ENCODE measurements around the gene DENND1A. TPM values are rescaled to one million over a fixed set of nuclear protein-coding genes. Genes with fewer than 3 reads are reported as not detected.

The DENND1A gene
- total and polyA plus RNA-seq, 4 donors, result 7.9 to 22.0 (median 13.9) TPM

- Histone ChIP-seq H3K9me3 (ENCODE audit: control insufficient read depth in 4 of 4, low read length in 3 of 4) (no peaks in the 10 kb centered on the region), H3K4me3 (ENCODE audit: low read depth in 1 of 3, low read length in 3 of 3) (no peak overlapping the region), H3K9ac (ENCODE audit: low read depth in 1 of 2, low read length in 2 of 2) (no peak overlapping the region), H3K27ac (ENCODE audit: low read depth in 1 of 2, low read length in 2 of 2) (no peak overlapping the region), H3K4me1 (ENCODE audit: control insufficient read depth in 4 of 4, insufficient read depth in 4 of 4, low read length in 3 of 4) (peaks cover 8 to 41% (median 17%) of the 10 kb centered on the region in 4 donors), H3K36me3 (ENCODE audit: control insufficient read depth in 4 of 4, insufficient read depth in 3 of 4, low read depth in 1 of 4, low read length in 3 of 4) (no peaks in the 10 kb centered on the region), H3K27me3 (ENCODE audit: control insufficient read depth in 4 of 4, insufficient read depth in 4 of 4, low read length in 3 of 4) (no peaks in the 10 kb centered on the region)
- TF ChIP-seq NR2F2 (IDR thresholded peaks at IDR 0.05), result no peak
- TF ChIP-seq CTCF (IDR thresholded peaks at IDR 0.05; ENCODE audit: low read depth, low read length, missing input control), result no peak
- no peak for TF ChIP-seq FOXA1 (IDR thresholded peaks at IDR 0.05)
- TF ChIP-seq HNF4A (conservative IDR thresholded peaks at IDR 0.05), result no peak
- no peak for TF ChIP-seq TAF1 (conservative IDR thresholded peaks at IDR 0.05)
- TF ChIP-seq SP1 (IDR thresholded peaks at IDR 0.05), result no peak
- no peak for DNase-seq (ENCODE audit: low spot score)
- WGBS, result 91% methylated on average over 14 of the region's 14 CpGs
Observed at GRCh38 chr9:123472862-123473614, 456.9 kb downstream of the DENND1A start.

GRCh38 chr9:123471843-123472570 lies 457.9 kb downstream of the DENND1A start:
- no peak for DNase-seq (ENCODE audit: low spot score)
- 92% methylated on average over 12 of the region's 12 CpGs for WGBS
- TF ChIP-seq GABPA (IDR thresholded peaks at IDR 0.05 in 1 of 2, conservative IDR thresholded peaks at IDR 0.05 in 1 of 2) (no peak), CTCF (IDR thresholded peaks at IDR 0.05; ENCODE audit: low read depth, low read length, missing input control) (no peak), NR2F2 (IDR thresholded peaks at IDR 0.05) (no peak), FOXA1 (IDR thresholded peaks at IDR 0.05) (no peak), ATF3 (IDR thresholded peaks at IDR 0.05) (no peak), ZBTB33 (IDR thresholded peaks at IDR 0.05) (no peak)

More at GRCh38 chr9:123471843-123472570, 457.9 kb downstream of the DENND1A start:
- H3K36me3 ChIP-seq (ENCODE audit: control insufficient read depth in 4 of 4, insufficient read depth in 3 of 4, low read depth in 1 of 4, low read length in 3 of 4), result no peaks in the 10 kb centered on the region
- no peak overlapping the region for H3K9ac ChIP-seq (ENCODE audit: low read depth in 1 of 2, low read length in 2 of 2)
- H3K4me3 ChIP-seq (ENCODE audit: low read depth in 1 of 3, low read length in 3 of 3), result no peak overlapping the region
- H3K4me1 ChIP-seq (ENCODE audit: control insufficient read depth in 4 of 4, insufficient read depth in 4 of 4, low read length in 3 of 4), result peaks cover 13 to 47% (median 23%) of the 10 kb centered on the region in 4 donors
- H3K9me3 ChIP-seq (ENCODE audit: control insufficient read depth in 4 of 4, low read length in 3 of 4), result no peaks in the 10 kb centered on the region
- H3K27me3 ChIP-seq (ENCODE audit: control insufficient read depth in 4 of 4, insufficient read depth in 4 of 4, low read length in 3 of 4), result no peaks in the 10 kb centered on the region
- H3K27ac ChIP-seq (ENCODE audit: low read depth in 1 of 2, low read length in 2 of 2), result no peak overlapping the region
